HepG2 (cell line): ENCODE measurements around the gene CTIF. TPM values are rescaled to one million over a fixed set of nuclear protein-coding genes. Genes with fewer than 3 reads are reported as not detected.

Source experiments
- ATAC-seq: fragments of 200-7000 bp; cut with Tn5 transposase; 3 replicates; pipeline ENCODE4 v1.9.1; 2020; ENCODE audit warnings: mild to moderate bottlenecking, moderate library complexity
- BruUV-seq: library from RNA; stranded (reverse); fragments of 400-500 nt; replicated peaks from 2 replicates; lab custom pipeline; 2021; lab: Mats Ljungman, UMichigan
- CTCF ChIA-PET: fragments of 300-600 bp; formaldehyde crosslinking; extraction: SDS; loops from one replicate; lab custom pipeline; 2021; ENCODE audit warnings: low total read pairs, inconsistent platforms, low intra/inter-chr PET ratio; lab: Yijun Ruan, JAX
- POLR2A ChIA-PET: fragments of 350-600 bp; sonication (Branson Sonifier 250); formaldehyde crosslinking; loops from one replicate; lab custom pipeline; 2020; ENCODE audit warnings: antibody characterized with exemption, inconsistent platforms; lab: Yijun Ruan, JAX
- DNase-seq: peaks from one replicate; pipeline ENCODE4 v3.0.0-alpha.2; 2015; ENCODE audit warnings: low spot score
- FAIRE-seq: peaks from 3 replicates; lab custom pipeline; 2011; peaks lifted over from hg19 to GRCh38; lab: Jason Lieb, UNC
- H2AFZ ChIP-seq: one replicate; pipeline ENCODE4 v1.6.1; 2011; ENCODE audit warnings: low read length, inconsistent platforms
- H3K27ac ChIP-seq: fragments of 300-600 bp; 3 replicates; pipeline ENCODE4 v1.8.0; 2011; ENCODE audit warnings: mixed run types, mild to moderate bottlenecking, mixed read lengths, low read length, inconsistent platforms; ENCODE audit not compliant: insufficient read depth; ENCODE audit errors: extremely low read length
- H3K27me3 ChIP-seq, 2 experiments: fragments of 200-600 bp in 1 of 2; 2 replicates in 1 of 2; 3 replicates in 1 of 2; pipeline versions ENCODE4 v1.6.0 to v1.8.0; 2011; ENCODE audit warnings: low read length in 2 of 2, mild to moderate bottlenecking in 2 of 2, moderate library complexity in 2 of 2, inconsistent platforms in 1 of 2; ENCODE audit not compliant: insufficient read depth in 2 of 2, control insufficient read depth in 1 of 2
- H3K36me3 ChIP-seq, 2 experiments: fragments of 200-600 bp in 1 of 2; replicated peaks in 1 of 2; 2 replicates in 1 of 2; 3 replicates in 1 of 2; pipeline versions ENCODE4 v1.5.1 to v1.8.0; 2011; ENCODE audit warnings: low read length in 2 of 2, inconsistent platforms in 1 of 2; ENCODE audit not compliant: insufficient read depth in 2 of 2, control insufficient read depth in 1 of 2
- H3K4me1 ChIP-seq: 2 replicates; pipeline ENCODE4 v1.5.1; 2012; ENCODE audit warnings: low read length, inconsistent platforms; ENCODE audit not compliant: insufficient read depth
- H3K4me2 ChIP-seq: 2 replicates; pipeline ENCODE4 v1.6.0; 2011; ENCODE audit warnings: low read depth, low read length, inconsistent platforms
- H3K4me3 ChIP-seq, 3 experiments: fragments of 200-600 bp in 1 of 3; sonication (generic), shearing (Covaris generic) in 1 of 3; replicated peaks in 1 of 3; 2 replicates each; pipeline ENCODE4 v1.5.1; 2011 to 2016; ENCODE audit warnings: low read length in 3 of 3, inconsistent platforms in 2 of 3, low read depth in 2 of 3, mild to moderate bottlenecking in 2 of 3, control low read depth in 1 of 3, mixed read lengths in 1 of 3; ENCODE audit not compliant: insufficient read depth in 1 of 3
- H3K79me2 ChIP-seq: one replicate; pipeline ENCODE4 v1.6.1; 2011; ENCODE audit warnings: low read length, inconsistent platforms; ENCODE audit not compliant: insufficient read depth
- H3K9ac ChIP-seq: 2 replicates; pipeline ENCODE4 v1.6.0; 2011; ENCODE audit warnings: mild to moderate bottlenecking, low read depth, low read length, inconsistent platforms; ENCODE audit not compliant: insufficient read depth
- H3K9me3 ChIP-seq: 2 replicates; pipeline ENCODE4 v1.5.1; 2012; ENCODE audit warnings: mild to moderate bottlenecking, low read length
- H4K20me1 ChIP-seq: 2 replicates; pipeline ENCODE4 v1.6.0; 2011; ENCODE audit warnings: inconsistent platforms, mild to moderate bottlenecking, low read length, moderate library complexity; ENCODE audit not compliant: insufficient read depth
- CEBPG ChIP-seq: IDR thresholded peaks from 2 replicates; pipeline ENCODE4 v1.6.1; 2016
- EEA1 ChIP-seq: sonication (generic); formaldehyde crosslinking; IDR thresholded peaks from 2 replicates; pipeline ENCODE4 v1.5.1; 2020; ENCODE audit warnings: mild to moderate bottlenecking, missing genetic modification reagents, borderline replicate concordance
- ELF1 ChIP-seq: sonication (generic); formaldehyde crosslinking; IDR thresholded peaks from 2 replicates; pipeline ENCODE4 v1.4.0; 2020; ENCODE audit warnings: missing genetic modification reagents
- GTF2F1 ChIP-seq: fragments of 150-350 bp; IDR thresholded peaks from 2 replicates; pipeline ENCODE4 v1.6.1; 2014; ENCODE audit warnings: low read length
- HOXA3 ChIP-seq: sonication (generic); formaldehyde crosslinking; IDR thresholded peaks from 2 replicates; pipeline ENCODE4 v1.5.0; 2020; ENCODE audit warnings: missing genetic modification reagents
- IKZF1 ChIP-seq: fragments of 450-650 bp; IDR thresholded peaks from 2 replicates; pipeline ENCODE4 v1.7.1; 2016
- KAT8 ChIP-seq: IDR thresholded peaks from 2 replicates; pipeline ENCODE4 v1.6.1; 2016; ENCODE audit warnings: missing genetic modification reagents, missing compliant biosample characterization
- KLF16 ChIP-seq, 2 experiments: sonication (generic) in 1 of 2; formaldehyde crosslinking in 1 of 2; IDR thresholded peaks; 2 replicates each; pipeline versions ENCODE4 v1.6.1 to v1.8.0; 2016 to 2023; ENCODE audit warnings: missing genetic modification reagents in 2 of 2, missing compliant biosample characterization in 1 of 2
- MAZ ChIP-seq, 2 experiments: sonication (generic) in 1 of 2; formaldehyde crosslinking in 1 of 2; IDR thresholded peaks; 2 replicates each; pipeline versions ENCODE4 v1.5.0 to v1.6.1; 2012 to 2020; ENCODE audit warnings: low read depth in 2 of 2, mild to moderate bottlenecking in 2 of 2, borderline replicate concordance in 1 of 2, improper control_type of control experiment in 1 of 2, low read length in 1 of 2, missing genetic modification reagents in 1 of 2, moderate library complexity in 1 of 2
- PRDM15 ChIP-seq: sonication (generic); formaldehyde crosslinking; IDR thresholded peaks from 2 replicates; pipeline ENCODE4 v1.4.0; 2020; ENCODE audit warnings: missing genetic modification reagents
- SAP130 ChIP-seq: IDR thresholded peaks from 2 replicates; pipeline ENCODE4 v1.6.1; 2016; ENCODE audit warnings: low read depth
- ZFP91 ChIP-seq: sonication (generic); formaldehyde crosslinking; IDR thresholded peaks from 2 replicates; pipeline ENCODE4 v1.9.0; 2022; ENCODE audit warnings: missing genetic modification reagents, mild to moderate bottlenecking, borderline replicate concordance
- ZNF280D ChIP-seq: sonication (generic); formaldehyde crosslinking; IDR thresholded peaks from 2 replicates; pipeline ENCODE4 v1.5.1; 2020; ENCODE audit warnings: mild to moderate bottlenecking, missing genetic modification reagents
- ZNF616 ChIP-seq: sonication (generic); formaldehyde crosslinking; IDR thresholded peaks from 2 replicates; pipeline ENCODE4 v1.5.0; 2020; ENCODE audit warnings: low read depth, mild to moderate bottlenecking, missing genetic modification reagents
- ZSCAN30 ChIP-seq: sonication (generic); formaldehyde crosslinking; IDR thresholded peaks from 2 replicates; pipeline ENCODE4 v1.5.0; 2020; ENCODE audit warnings: mild to moderate bottlenecking, missing genetic modification reagents
- WGBS: methylation state at CpG from one replicate; pipeline ENCODE4 v1.1.6; 2017; ENCODE audit warnings: low lambda C conversion rate; 5-methylcytosine and 5-hydroxymethylcytosine counted together
- in situ Hi-C: cut with HindIII; loops from 2 replicates; pipeline ENCODE4 v1.10.0; 2017; ENCODE audit warnings: low pct_unique_long_range_greater_than_20kb; ENCODE audit not compliant: extremely low pct_ligation_motif_present
- intact Hi-C: fragments of 100-400 bp; cut with micrococcal nuclease; formaldehyde crosslinking; loops from one replicate; pipeline ENCODE4 v1.10.0; 2022; ENCODE audit not compliant: unreplicated experiment
- polyA plus RNA-seq, 8 experiments: library from polyadenylated mRNA; depleted of rRNA in 3 of 8; stranded (reverse) in 7 of 8; unstranded in 1 of 8; fragments of >200 nt; fragmentation: Illumina TruSeq in 4 of 8; extraction: Trizol in 4 of 8; gene quantifications; 2 replicates each; pipeline versions ENCODE4 v1.2.1 to v1.2.3, GENCODE V29; 2011 to 2016; ENCODE audit warnings: low read depth in 4 of 8, missing spikeins in 1 of 8, mixed read lengths in 1 of 8; ENCODE audit not compliant: insufficient read depth in 1 of 8
- total RNA-seq, 5 experiments: library from RNA; depleted of rRNA; stranded (reverse); fragments of >200 nt; fragmentation: Illumina TruSeq; extraction: Trizol; gene quantifications; 2 replicates each; pipeline ENCODE4 v1.2.3, GENCODE V29; 2016; ENCODE audit warnings: low read depth in 1 of 5

Gene CTIF
- total and polyA plus RNA-seq, 2 of the 13 experiments (the other 11 are each of a cell fraction or from before 2014, with no cell fraction given): 18.2 to 28.0 TPM

- BruUV-seq: no TSS peak
- H2AFZ ChIP-seq: no peak overlapping the region
- ChIA-PET POLR2A (interaction anchor here (0.6 kb wide), 1 partner anchor 29 kb away, joined by 3 read pairs; no protein-coding TSS in a partner anchor), CTCF (no interaction called here)
- intact Hi-C loops: loop anchor here (5.0 kb wide), 1 partner anchor 55 kb away; no protein-coding TSS in a partner anchor
- no peaks in the 10 kb centered on the region for H3K27me3 ChIP-seq
- H3K4me2 ChIP-seq: peak overlapping the region; percentile 30; the same call in 1 of the 2 replicates
- WGBS: 37% methylated on average over 3 of the region's 12 CpGs
- H3K9ac ChIP-seq: peak overlapping the region; percentile 26; the same call in 1 of the 2 replicates
- H3K4me3 ChIP-seq: no peak overlapping the region
- H3K4me1 ChIP-seq: peaks cover 79% of the 10 kb centered on the region
- ATAC-seq (peak; percentile 68), DNase-seq (peak; percentile 71), FAIRE-seq (no peak)
- peak overlapping the region; percentile 56 for H3K27ac ChIP-seq
- in situ Hi-C loops: loop anchor here (10.0 kb wide), 1 partner anchor 158 kb away; no protein-coding TSS in a partner anchor
- no peaks in the 10 kb centered on the region for H3K9me3 ChIP-seq
- H3K79me2 ChIP-seq: no peaks in the 10 kb centered on the region
- H4K20me1 ChIP-seq: no peaks in the 10 kb centered on the region
- peaks cover 3 to 27% of the 10 kb centered on the region in 2 experiments; a peak in 4 of 5 replicates for H3K36me3 ChIP-seq
- no peak for TF ChIP-seq KLF16 (CRISPR knock-in tag; IDR thresholded peaks at IDR 0.05)
- TF ChIP-seq ZNF616 (CRISPR knock-in tag): no peak
- no peak for TF ChIP-seq IKZF1
- no peak for TF ChIP-seq GTF2F1
- 0 out of 2 replicates have a peak, but pooled peaks have one; percentile 34 for TF ChIP-seq KAT8 (CRISPR knock-in tag)
- no peak for TF ChIP-seq ZSCAN30 (CRISPR knock-in tag)
- no peak for TF ChIP-seq ZNF280D (CRISPR knock-in tag)
- no peak for TF ChIP-seq MAZ (IDR thresholded peaks at IDR 0.05; ENCODE audit: borderline replicate concordance, low read depth, low read length)
- TF ChIP-seq MAZ (CRISPR knock-in tag; IDR thresholded peaks at IDR 0.05; ENCODE audit: low read depth): no peak
- TF ChIP-seq ZFP91 (CRISPR knock-in tag): no peak
- TF ChIP-seq PRDM15 (CRISPR knock-in tag): no peak
- peak; percentile 63 for TF ChIP-seq ELF1 (CRISPR knock-in tag)
- no peak for TF ChIP-seq EEA1 (CRISPR knock-in tag)
- 0 out of 2 replicates have a peak, but pooled peaks have one; percentile 35 for TF ChIP-seq CEBPG
- TF ChIP-seq HOXA3 (CRISPR knock-in tag): peak; percentile 55; the same call in 1 of the 2 replicates
- peak; percentile 66; the same call in 1 of the 2 replicates for TF ChIP-seq SAP130 (CRISPR knock-in tag)
Observed at GRCh38 chr18:48632676-48633257, 93.9 kb downstream of the CTIF start.
